K562 (cell line): ENCODE results near the gene SLC2A13. TPM values are rescaled to one million over a fixed set of nuclear protein-coding genes. Genes with fewer than 3 reads are reported as not detected.

ENCODE experiments used
- ATAC-seq: fragments of 200-7000 bp; cut with Tn5 transposase; 3 replicates; pipeline ENCODE4 v1.9.1; 2020; ENCODE audit warnings: moderate library complexity
- BruUV-seq: library from RNA; stranded (reverse); fragments of 400-500 nt; replicated peaks from 2 replicates; lab custom pipeline; 2021; lab: Mats Ljungman, UMichigan
- CTCF ChIA-PET: fragments of 300-600 bp; formaldehyde crosslinking; extraction: SDS; loops from one replicate; lab custom pipeline; 2021; ENCODE audit warnings: low intra/inter-chr PET ratio; lab: Yijun Ruan, JAX
- POLR2A ChIA-PET: fragments of 300-600, 350-650 bp; sonication (Branson Sonifier 250); formaldehyde crosslinking; extraction: SDS; loops from one replicate; lab custom pipeline; 2021; ENCODE audit warnings: antibody characterized with exemption, inconsistent platforms; lab: Yijun Ruan, JAX
- DNase-seq, 4 experiments: peaks; one replicate each; pipeline versions ENCODE4 v3.0.0 to v3.0.0-alpha.2; 2011 to 2018; ENCODE audit warnings: low spot score in 3 of 4, mixed read lengths in 3 of 4; ENCODE audit errors: extremely low read depth in 1 of 4
- FAIRE-seq: peaks from 2 replicates; lab custom pipeline; 2011; peaks lifted over from hg19 to GRCh38; lab: Jason Lieb, UNC
- H2AFZ ChIP-seq: 2 replicates; pipeline ENCODE4 v1.6.0; 2011; ENCODE audit warnings: low read depth, low read length, control low read depth, inconsistent platforms
- H3K27ac ChIP-seq: fragments of 200-600 bp; 3 replicates; pipeline ENCODE4 v1.8.0; 2011; ENCODE audit warnings: low read depth, mild to moderate bottlenecking, control low read depth, inconsistent platforms, low read length, moderate library complexity, mixed read lengths; ENCODE audit errors: extremely low read depth
- H3K27me3 ChIP-seq, 2 experiments: fragments of 300-600 bp in 1 of 2; 2 replicates in 1 of 2; 3 replicates in 1 of 2; pipeline versions ENCODE4 v1.6.0 to v1.8.0; 2011; ENCODE audit warnings: inconsistent platforms in 2 of 2, low read length in 2 of 2, mild to moderate bottlenecking in 1 of 2, mixed read lengths in 1 of 2, moderate library complexity in 1 of 2; ENCODE audit not compliant: control insufficient read depth in 2 of 2, insufficient read depth in 2 of 2
- H3K36me3 ChIP-seq: fragments of 300-600 bp; 3 replicates; pipeline ENCODE4 v1.8.0; 2011; ENCODE audit warnings: mild to moderate bottlenecking, low read length, inconsistent platforms; ENCODE audit not compliant: control insufficient read depth, insufficient read depth
- H3K4me1 ChIP-seq, 2 experiments: fragments of 200-600 bp in 1 of 2; replicated peaks in 1 of 2; 2 replicates in 1 of 2; 3 replicates in 1 of 2; pipeline versions ENCODE4 v1.5.1 to v1.8.0; 2011; ENCODE audit warnings: inconsistent platforms in 2 of 2, low read length in 2 of 2, mild to moderate bottlenecking in 1 of 2, mixed read lengths in 1 of 2, moderate library complexity in 1 of 2; ENCODE audit not compliant: control insufficient read depth in 2 of 2, insufficient read depth in 2 of 2
- H3K4me2 ChIP-seq: 2 replicates; pipeline ENCODE4 v1.6.1; 2011; ENCODE audit warnings: low read length, control low read depth, inconsistent platforms, mixed read lengths; ENCODE audit not compliant: insufficient read depth
- H3K4me3 ChIP-seq: fragments of 200-600 bp; sonication (generic), shearing (Covaris generic); 2 replicates; pipeline ENCODE4 v1.5.1; 2016; ENCODE audit warnings: control low read depth, inconsistent platforms
- H3K79me2 ChIP-seq: fragments of 200-600 bp; 3 replicates; pipeline ENCODE4 v1.8.0; 2011; ENCODE audit warnings: low read length, inconsistent platforms; ENCODE audit not compliant: control insufficient read depth, insufficient read depth
- H3K9ac ChIP-seq, 2 experiments: 2 replicates each; pipeline versions ENCODE4 v1.6.0 to v1.6.1; 2011; ENCODE audit warnings: low read depth in 2 of 2, low read length in 2 of 2, control low read depth in 1 of 2, inconsistent platforms in 1 of 2, mild to moderate bottlenecking in 1 of 2, mixed read lengths in 1 of 2; ENCODE audit not compliant: insufficient read depth in 1 of 2
- H3K9me1 ChIP-seq: one replicate; pipeline ENCODE4 v1.6.0; 2011; ENCODE audit warnings: inconsistent platforms, mild to moderate bottlenecking, low read length, moderate library complexity; ENCODE audit not compliant: control insufficient read depth, insufficient read depth
- H3K9me3 ChIP-seq: replicated peaks from 2 replicates; pipeline ENCODE4 v1.5.1; 2011; ENCODE audit warnings: low read depth, low read length, inconsistent platforms; ENCODE audit not compliant: control insufficient read depth, insufficient read depth
- H4K20me1 ChIP-seq: replicated peaks from 2 replicates; pipeline ENCODE4 v1.6.1; 2011; ENCODE audit warnings: low read length, inconsistent platforms, mixed read lengths; ENCODE audit not compliant: control insufficient read depth, insufficient read depth
- DNMT1 ChIP-seq: fragments of 450-650 bp; IDR thresholded peaks from 2 replicates; pipeline ENCODE4 v1.6.1; 2016; ENCODE audit warnings: antibody characterized with exemption, mild to moderate bottlenecking
- ETV5 ChIP-seq: sonication (generic); formaldehyde crosslinking; IDR thresholded peaks from 2 replicates; pipeline ENCODE4 v1.4.0; 2020; ENCODE audit warnings: low read depth, mild to moderate bottlenecking, missing genetic modification reagents
- GTF2E2 ChIP-seq: fragments of 200-800 bp; sonication (Bioruptor generic); IDR thresholded peaks from 2 replicates; pipeline ENCODE4 v1.6.1; 2016; ENCODE audit warnings: missing genetic modification characterization, missing compliant biosample characterization
- HDGF ChIP-seq: fragments of 450-650 bp; IDR thresholded peaks from 2 replicates; pipeline ENCODE4 v1.6.1; 2016
- HMGN3 ChIP-seq: IDR thresholded peaks from 2 replicates; pipeline ENCODE4 v1.6.1; 2011; ENCODE audit warnings: borderline replicate concordance, low read depth, mild to moderate bottlenecking, mixed read lengths, low read length; ENCODE audit not compliant: insufficient read length; ENCODE audit errors: extremely low read depth
- NCOA6 ChIP-seq: fragments of 450-650 bp; IDR thresholded peaks from 2 replicates; pipeline ENCODE4 v1.6.1; 2017; ENCODE audit warnings: mild to moderate bottlenecking
- NCOR1 ChIP-seq: fragments of 450-650 bp; IDR thresholded peaks from 2 replicates; pipeline ENCODE4 v1.6.1; 2016; ENCODE audit warnings: mild to moderate bottlenecking, moderate library complexity
- POLR2A ChIP-seq: fragments of 450-650 bp; conservative IDR thresholded peaks from 2 replicates; pipeline ENCODE4 v1.6.1; 2016
- XRCC3 ChIP-seq: fragments of 450-650 bp; IDR thresholded peaks from 2 replicates; pipeline ENCODE4 v1.6.1; 2017; ENCODE audit warnings: mild to moderate bottlenecking, moderate library complexity
- ZNF184 ChIP-seq: sonication (generic); formaldehyde crosslinking; IDR thresholded peaks from 2 replicates; pipeline ENCODE4 v1.5.0; 2020; ENCODE audit warnings: missing genetic modification reagents
- ZNF316 ChIP-seq: fragments of 450-650 bp; IDR thresholded peaks from 2 replicates; pipeline ENCODE4 v1.6.1; 2016
- WGBS: fragments of 100-300 bp; shearing (Covaris generic); methylation state at CpG from one replicate; pipeline ENCODE4 v1.1.6; 2016; ENCODE audit warnings: low coverage, mixed read lengths; ENCODE audit not compliant: insufficient coverage; ENCODE audit errors: missing lambda C conversion rate; 5-methylcytosine and 5-hydroxymethylcytosine counted together
- in situ Hi-C: fragments of 300-500 bp; cut with MboI; formaldehyde crosslinking; loops from 4 replicates; pipeline ENCODE4 v1.15.0; 2018; ENCODE audit warnings: inconsistent platforms, mixed read lengths
- intact Hi-C: fragments of 100-400 bp; cut with micrococcal nuclease; formaldehyde crosslinking; loops from 2 replicates; pipeline ENCODE4 v1.14.2; 2022
- polyA plus RNA-seq, 8 experiments: library from polyadenylated mRNA; depleted of rRNA in 4 of 8; stranded (reverse) in 5 of 8; unstranded in 3 of 8; fragments of >200 nt; fragmentation: Nextera tagmentation in 2 of 8; fragmentation: Illumina TruSeq in 1 of 8; extraction: Ambion mirVana in 2 of 8; extraction: Trizol in 1 of 8; gene quantifications; 2 replicates each; pipeline versions ENCODE4 v1.2.1 to v1.2.3, GENCODE V29; 2011 to 2014; ENCODE audit warnings: inconsistent platforms in 1 of 8, missing spikeins in 1 of 8
- total RNA-seq, 7 experiments: library from RNA; depleted of rRNA in 6 of 7; stranded (reverse); fragments of >200 nt in 6 of 7; fragmentation: Illumina TruSeq in 2 of 7; extraction: Trizol in 2 of 7; gene quantifications; 2 replicates each; pipeline versions ENCODE4 v1.2.1 to v1.2.3, GENCODE V29; 2011 to 2021; ENCODE audit warnings: low replicate concordance in 1 of 7

SLC2A13 gene
- total and polyA plus RNA-seq, 9 of the 15 experiments (the other 6 are each of a cell fraction or from before 2014, with no cell fraction given): 1.7 to 12.4 (median 9.0) TPM

- no peaks in the 10 kb centered on the region for H4K20me1 ChIP-seq
- no peak overlapping the region for H3K4me2 ChIP-seq
- no peaks in the 10 kb centered on the region for H3K36me3 ChIP-seq
- BruUV-seq: no TSS peak
- CTCF ChIA-PET: no interaction called here
- no peaks in the 10 kb centered on the region for H3K79me2 ChIP-seq
- H3K4me1 ChIP-seq: no peaks in the 10 kb centered on the region
- no peaks in the 10 kb centered on the region for H3K9me3 ChIP-seq
- ATAC-seq (no peak), DNase-seq (no peak), FAIRE-seq (no peak)
- H2AFZ ChIP-seq: no peak overlapping the region
- H3K4me3 ChIP-seq: no peak overlapping the region
- in situ Hi-C loops (no loop called here), intact Hi-C loops (no loop called here)
- no peaks in the 10 kb centered on the region for H3K9me1 ChIP-seq
- no peak overlapping the region for H3K9ac ChIP-seq
- POLR2A ChIA-PET: no interaction called here
- TF ChIP-seq NCOR1: no peak
- TF ChIP-seq HMGN3: no peak
- no peak for TF ChIP-seq ZNF316
- TF ChIP-seq HDGF: no peak
- TF ChIP-seq GTF2E2: no peak
- no peak for TF ChIP-seq XRCC3
- no peak for TF ChIP-seq ZNF184 (CRISPR knock-in tag)
- TF ChIP-seq NCOA6: no peak
- no peak for TF ChIP-seq DNMT1
- no peak for TF ChIP-seq POLR2A
- no peak for TF ChIP-seq ETV5 (CRISPR knock-in tag)
- 41% methylated on average over 2 of the region's 2 CpGs for WGBS
- no peaks in the 10 kb centered on the region for H3K27me3 ChIP-seq
- H3K27ac ChIP-seq: no peak overlapping the region
These were observed 119.2 kb downstream of the SLC2A13 start for GRCh38 chr12:39986674-39987073.
